ENCODE data around the gene CACNA2D2.
A peak's percentile ranks its signal among the peaks of the same experiment; 100 is the strongest.

CACNA2D2 gene

GRCh38 chr3:50369012-50369670 lies 134.3 kb downstream of the CACNA2D2 start:
- no peak for DNase-seq (ENCODE audit: low read depth in 1 of 2, low spot score in 1 of 2)
- peaks cover 4% of the 10 kb centered on the region for H3K27me3 ChIP-seq (ENCODE audit: insufficient read depth, poor library complexity, severe bottlenecking)
- no peak overlapping the region for H3K4me3 ChIP-seq (replicated peaks; ENCODE audit: insufficient read depth, low read length)
- H3K27ac ChIP-seq (replicated peaks): no peak overlapping the region
- TF ChIP-seq CTCF (IDR thresholded peaks at IDR 0.05; ENCODE audit: insufficient read depth, low read length) (no peak), GABPA (IDR thresholded peaks at IDR 0.05; ENCODE audit: low read depth) (no peak), POLR2AphosphoS5 (IDR thresholded peaks at IDR 0.05; ENCODE audit: low read depth) (no peak), SPI1 (IDR thresholded peaks at IDR 0.05; ENCODE audit: borderline replicate concordance, low read depth) (no peak), REST (IDR thresholded peaks at IDR 0.05; ENCODE audit: insufficient replicate concordance, low read depth) (no peak)

GRCh38 chr3:50365842-50366220 lies 137.6 kb downstream of the CACNA2D2 start:
- H3K27me3 ChIP-seq (ENCODE audit: insufficient read depth, poor library complexity, severe bottlenecking): peaks cover 4% of the 10 kb centered on the region
- H3K4me3 ChIP-seq (replicated peaks; ENCODE audit: insufficient read depth, low read length): no peak overlapping the region
- DNase-seq (ENCODE audit: low read depth in 1 of 2, low spot score in 1 of 2): no peak
- H3K27ac ChIP-seq (replicated peaks): no peak overlapping the region
- no peak for TF ChIP-seq REST (IDR thresholded peaks at IDR 0.05; ENCODE audit: insufficient replicate concordance, low read depth)
- TF ChIP-seq SPI1 (IDR thresholded peaks at IDR 0.05; ENCODE audit: borderline replicate concordance, low read depth): no peak
- TF ChIP-seq CTCF (IDR thresholded peaks at IDR 0.05; ENCODE audit: insufficient read depth, low read length): no peak
- no peak for TF ChIP-seq GABPA (IDR thresholded peaks at IDR 0.05; ENCODE audit: low read depth)
- TF ChIP-seq POLR2AphosphoS5 (IDR thresholded peaks at IDR 0.05; ENCODE audit: low read depth): no peak

GRCh38 chr3:50365080-50365841 lies 138.2 kb downstream of the CACNA2D2 start:
- peak; percentile 67 to 84 for DNase-seq (ENCODE audit: low read depth in 1 of 2, low spot score in 1 of 2)
- H3K27ac ChIP-seq (replicated peaks): no peak overlapping the region
- peak overlapping the region; percentile 36 for H3K4me3 ChIP-seq (replicated peaks; ENCODE audit: insufficient read depth, low read length)
- H3K27me3 ChIP-seq (ENCODE audit: insufficient read depth, poor library complexity, severe bottlenecking): peaks cover 4% of the 10 kb centered on the region
- TF ChIP-seq CTCF (IDR thresholded peaks at IDR 0.05; ENCODE audit: insufficient read depth, low read length) (no peak), SPI1 (IDR thresholded peaks at IDR 0.05; ENCODE audit: borderline replicate concordance, low read depth) (no peak), REST (IDR thresholded peaks at IDR 0.05; ENCODE audit: insufficient replicate concordance, low read depth) (no peak), GABPA (IDR thresholded peaks at IDR 0.05; ENCODE audit: low read depth) (no peak), POLR2AphosphoS5 (IDR thresholded peaks at IDR 0.05; ENCODE audit: low read depth) (no peak)
